Erythroblast (primary cell): ENCODE measurements around the gene PCDH17.

ENCODE experiments used
- DNase-seq, 2 experiments: peaks; one replicate each; lab custom pipeline; 2025; lab: John Stamatoyannopoulos, UW
- GATA1 ChIP-seq: IDR thresholded peaks from 2 replicates; pipeline ENCODE4 v1.6.1; 2011; ENCODE audit warnings: low read depth, mild to moderate bottlenecking, control low read depth, low read length, moderate library complexity
- POLR2A ChIP-seq: IDR thresholded peaks from 2 replicates; pipeline ENCODE4 v1.6.1; 2011; ENCODE audit warnings: mild to moderate bottlenecking, low read length

The PCDH17 gene

GRCh38 chr13:57653229-57653989, 21.9 kb downstream of the PCDH17 start:
- DNase-seq, result no peak
- TF ChIP-seq POLR2A, result no peak
- no peak for TF ChIP-seq GATA1

- no peak for TF ChIP-seq GATA1
- TF ChIP-seq POLR2A, result no peak
- DNase-seq, result no peak
These were observed 33.9 kb downstream of the PCDH17 start for GRCh38 chr13:57665481-57665880.

- DNase-seq, result no peak
- TF ChIP-seq GATA1 (no peak), POLR2A (no peak)
These were observed 34.8 kb downstream of the PCDH17 start for GRCh38 chr13:57666131-57666953.

- TF ChIP-seq GATA1 (no peak), POLR2A (no peak)
- DNase-seq, result no peak
These were observed 40.6 kb downstream of the PCDH17 start for GRCh38 chr13:57672168-57672567.

GRCh38 chr13:57673197-57673596, 41.7 kb downstream of the PCDH17 start:
- no peak for DNase-seq

GRCh38 chr13:57675526-57675925, 44.0 kb downstream of the PCDH17 start:
- DNase-seq, result no peak
- TF ChIP-seq GATA1 (no peak), POLR2A (no peak)

More at GRCh38 chr13:57673197-57673596, 41.7 kb downstream of the PCDH17 start:
- no peak for TF ChIP-seq GATA1

GRCh38 chr13:57680609-57681008, 49.1 kb downstream of the PCDH17 start:
- no peak for TF ChIP-seq POLR2A
- DNase-seq, result no peak

GRCh38 chr13:57682128-57682716, 50.7 kb downstream of the PCDH17 start:
- no peak for DNase-seq
- TF ChIP-seq GATA1 (no peak), POLR2A (no peak)

- DNase-seq, result no peak
- TF ChIP-seq GATA1, result no peak
- TF ChIP-seq POLR2A, result no peak
These were observed 67.3 kb downstream of the PCDH17 start for GRCh38 chr13:57698851-57699250.

- no peak for DNase-seq
- TF ChIP-seq POLR2A, result no peak
- TF ChIP-seq GATA1, result no peak
These were observed 72.5 kb downstream of the PCDH17 start for GRCh38 chr13:57704031-57704430.

GRCh38 chr13:57716295-57716694, 84.8 kb downstream of the PCDH17 start:
- no peak for TF ChIP-seq POLR2A
- no peak for TF ChIP-seq GATA1
- DNase-seq, result no peak

GRCh38 chr13:57724486-57725272, 93.1 kb downstream of the PCDH17 start:
- TF ChIP-seq POLR2A (no peak), GATA1 (no peak)
- DNase-seq, result no peak

GRCh38 chr13:57725480-57725879, 93.9 kb downstream of the PCDH17 start:
- DNase-seq, result no peak
- TF ChIP-seq POLR2A (no peak), GATA1 (no peak)

GRCh38 chr13:57726981-57727380, 95.4 kb downstream of the PCDH17 start:
- no peak for DNase-seq
- TF ChIP-seq POLR2A (no peak), GATA1 (no peak)
